Tongue (tissue), 1 donor: ENCODE measurements around the gene RNH1. TPM values are rescaled to one million over a fixed set of nuclear protein-coding genes. Genes with fewer than 3 reads are reported as not detected.

Experiments
- total RNA-seq: library from RNA; depleted of rRNA; stranded (reverse); fragments of >200 nt; gene quantifications from one replicate; pipeline ENCODE4 v1.2.3, GENCODE V29; 2014

RNH1 gene
- total RNA-seq, 1 donor from 2014 or later: 155 TPM

Other genes starting within 250 kb of the RNH1 start
- not detected for gene NLRP6, start 228.8 kb downstream of the RNH1 start, total RNA-seq
- 14.0 TPM for gene PGGHG, start 218.1 kb downstream of the RNH1 start, total RNA-seq
- not detected for gene IFITM5, start 207.7 kb downstream of the RNH1 start, total RNA-seq
- gene IFITM2, start 199.4 kb downstream of the RNH1 start, total RNA-seq: 9.7 TPM
- 4.2 TPM for gene IFITM1, start 193.2 kb downstream of the RNH1 start, total RNA-seq
- gene IFITM3, start 186.4 kb downstream of the RNH1 start, total RNA-seq: 34.9 TPM
- gene B4GALNT4, start 137.7 kb downstream of the RNH1 start, total RNA-seq: 22.9 TPM
- 39.2 TPM for gene PKP3, start 113.0 kb downstream of the RNH1 start, total RNA-seq
- gene SIGIRR, start 92.2 kb downstream of the RNH1 start, total RNA-seq: 10.7 TPM
- gene ANO9, start 65.2 kb downstream of the RNH1 start, total RNA-seq: 2.1 TPM
- gene PTDSS2, start 57.0 kb downstream of the RNH1 start, total RNA-seq: 20.1 TPM
- gene HRAS, start 28.3 kb upstream of the RNH1 start, total RNA-seq: 50.7 TPM
- 2.1 TPM for gene LRRC56, start 30.3 kb upstream of the RNH1 start, total RNA-seq
- 0.82 TPM for gene LMNTD2, start 53.5 kb upstream of the RNH1 start, total RNA-seq
- gene RASSF7, start 53.7 kb upstream of the RNH1 start, total RNA-seq: 7.3 TPM
- 26.5 TPM for gene PHRF1, start 69.2 kb upstream of the RNH1 start, total RNA-seq
- gene IRF7, start 108.7 kb upstream of the RNH1 start, total RNA-seq: 12.5 TPM
- not detected for gene CDHR5, start 117.7 kb upstream of the RNH1 start, total RNA-seq
- gene SCT, start 119.9 kb upstream of the RNH1 start, total RNA-seq: 21.6 TPM
- not detected for gene DRD4, start 130.0 kb upstream of the RNH1 start, total RNA-seq
- gene DEAF1, start 188.0 kb upstream of the RNH1 start, total RNA-seq: 18.8 TPM
- 10.1 TPM for gene TMEM80, start 188.6 kb upstream of the RNH1 start, total RNA-seq
- gene EPS8L2, start 199.0 kb upstream of the RNH1 start, total RNA-seq: 88.3 TPM
- gene TALDO1, start 240.2 kb upstream of the RNH1 start, total RNA-seq: 79.3 TPM